Left ventricle myocardium inferior (tissue), 1 donor: ENCODE data around the gene TUBGCP4. TPM values are rescaled to one million over a fixed set of nuclear protein-coding genes. Genes with fewer than 3 reads are reported as not detected.

Source experiments
- DNase-seq: peaks from one replicate; pipeline ENCODE4 v3.0.0-alpha.2; 2020
- H3K27ac ChIP-seq: fragments of 200-600 bp; replicated peaks from 2 replicates; pipeline ENCODE4 v1.8.0; 2021
- H3K27me3 ChIP-seq: fragments of 200-600 bp; 2 replicates; pipeline ENCODE4 v1.8.0; 2021; ENCODE audit warnings: low read depth
- H3K36me3 ChIP-seq: fragments of 200-600 bp; 2 replicates; pipeline ENCODE4 v1.8.0; 2021
- H3K4me1 ChIP-seq: fragments of 200-600 bp; 2 replicates; pipeline ENCODE4 v1.8.0; 2021
- H3K4me3 ChIP-seq: fragments of 200-600 bp; 2 replicates; pipeline ENCODE4 v1.8.0; 2021; ENCODE audit warnings: mild to moderate bottlenecking, moderate library complexity
- H3K9me3 ChIP-seq: fragments of 200-600 bp; replicated peaks from 2 replicates; pipeline ENCODE4 v1.8.0; 2021
- CTCF ChIP-seq: fragments of 200-600 bp; IDR thresholded peaks from 2 replicates; pipeline ENCODE4 v1.8.0; 2021; ENCODE audit warnings: antibody characterized with exemption, mild to moderate bottlenecking, borderline replicate concordance
- intact Hi-C: fragments of 100-400 bp; cut with micrococcal nuclease; formaldehyde crosslinking; loops from one replicate; pipeline ENCODE4 v1.11.0; 2022
- long read RNA-seq: library from polyadenylated mRNA; unstranded; transcript quantifications from one replicate; pipeline ENCODE4 v2.0.0, GENCODE V29; 2021
- total RNA-seq: library from RNA; stranded (reverse); fragmentation: NEBNext Ultra II Directional; extraction: Animal tissue kit (Norgen Biotek cat#: 25700); gene quantifications from one replicate; pipeline ENCODE4 v1.2.1, GENCODE V29; 2021
- donor health status: DM: no; HTN: yes; CAD: no; lungs with severe emphysema.

The TUBGCP4 gene
- 10.8 TPM for total RNA-seq
- long read RNA-seq, full-length matches to known transcripts, result 29 of 37 reads
- long read RNA-seq, partial matches to known transcripts, result 1 of 37 reads
- long read RNA-seq, other reads (novel, unspliced or antisense), result 7 of 37 reads

- Histone ChIP-seq H3K4me3 (peak within 1 kb of the TSS; percentile 87), H3K27me3 (no peaks in the 10 kb centered on the region), H3K27ac (peak within 1 kb of the TSS; percentile 83), H3K4me1 (peaks cover 38% of the 10 kb centered on the region), H3K9me3 (no peaks in the 10 kb centered on the region), H3K36me3 (peaks cover 20% of the 10 kb centered on the region)
- intact Hi-C loops, result no loop called here
- TF ChIP-seq CTCF, result peak; percentile 41
- DNase-seq, result peak; percentile 82
Observed at GRCh38 chr15:43370975-43371974, at the start of gene TUBGCP4, which contains the start of gene ZSCAN29. Gene TUBGCP4, plus strand, starts transcription at chr15:43371101. Its CDS starts 254 bp downstream, at chr15:43371355. Gene ZSCAN29, minus strand, starts transcription at chr15:43371043. Its CDS starts 1,130 bp downstream, at chr15:43369913.

GRCh38 chr15:43325039-43325684 is 45.7 kb upstream of the TUBGCP4 start:
- TF ChIP-seq CTCF, result no peak
- DNase-seq, result no peak
- H3K36me3 ChIP-seq, result no peaks in the 10 kb centered on the region
- no peak overlapping the region for H3K4me3 ChIP-seq
- no peaks in the 10 kb centered on the region for H3K9me3 ChIP-seq
- H3K27ac ChIP-seq, result no peak overlapping the region
- H3K27me3 ChIP-seq, result no peaks in the 10 kb centered on the region
- intact Hi-C loops, result no loop called here
- peaks cover 47% of the 10 kb centered on the region for H3K4me1 ChIP-seq

- Histone ChIP-seq H3K9me3 (no peaks in the 10 kb centered on the region), H3K36me3 (peaks cover 12% of the 10 kb centered on the region), H3K27me3 (no peaks in the 10 kb centered on the region), H3K4me3 (peak overlapping the region; percentile 89), H3K27ac (peak overlapping the region; percentile 97), H3K4me1 (peaks cover 65% of the 10 kb centered on the region)
- no peak for DNase-seq
- no peak for TF ChIP-seq CTCF
- intact Hi-C loops, result no loop called here
Observed at GRCh38 chr15:43329217-43329959, 41.5 kb upstream of the TUBGCP4 start.

- Histone ChIP-seq H3K27me3 (no peaks in the 10 kb centered on the region), H3K27ac (peak within 1 kb of the TSS; percentile 97), H3K4me1 (peaks cover 65% of the 10 kb centered on the region), H3K36me3 (peaks cover 19% of the 10 kb centered on the region), H3K9me3 (no peaks in the 10 kb centered on the region), H3K4me3 (peak within 1 kb of the TSS; percentile 89)
- peak; percentile 92 for DNase-seq
- peak; percentile 19 for TF ChIP-seq CTCF
- intact Hi-C loops, result no loop called here
Observed at GRCh38 chr15:43329960-43330779, 40.7 kb upstream of the TUBGCP4 start, which contains the start of gene LCMT2. Gene LCMT2, minus strand, starts transcription at chr15:43330573. Its CDS starts 84 bp downstream, at chr15:43330489.
